Measurements from ENCODE around the gene SORCS2. TPM values are rescaled to one million over a fixed set of nuclear protein-coding genes. Genes with fewer than 3 reads are reported as not detected.

SORCS2 gene
- total and polyA plus RNA-seq, 4 donors: 0.05 to 8.4 (median 1.8) TPM

GRCh38 chr4:7412554-7412912, 220.2 kb downstream of the SORCS2 start:
- ATAC-seq (ENCODE audit: low FRiP score): no peak
- H3K27ac ChIP-seq (ENCODE audit: low read depth in 1 of 2, low read length in 2 of 2): no peak overlapping the region
- WGBS, 2 donors: 79 to 87% methylated on average over 4 of the region's 4 CpGs

GRCh38 chr4:7414046-7414445, 221.7 kb downstream of the SORCS2 start:
- intact Hi-C loops (cut with DNase I): no loop called here
- peaks cover 0 to 4% of the 10 kb centered on the region in 2 donors for H3K4me1 ChIP-seq (ENCODE audit: control insufficient read depth in 1 of 2, insufficient read depth in 2 of 2, low read length in 2 of 2)
- no peak overlapping the region for H3K4me3 ChIP-seq (ENCODE audit: low read length in 2 of 2)
- H3K27ac ChIP-seq (ENCODE audit: low read depth in 1 of 2, low read length in 2 of 2): no peak overlapping the region
- H3K9me3 ChIP-seq (ENCODE audit: control insufficient read depth, low read length): peaks cover 1% of the 10 kb centered on the region
- H3K27me3 ChIP-seq (ENCODE audit: control insufficient read depth in 1 of 2, insufficient read depth in 2 of 2, low read length in 1 of 2): no peaks in the 10 kb centered on the region
- H3K36me3 ChIP-seq (ENCODE audit: control insufficient read depth in 1 of 2, insufficient read depth in 2 of 2, low read length in 1 of 2): no peaks in the 10 kb centered on the region
- 91 to 93% methylated on average over 9 of the region's 9 CpGs for WGBS, 2 donors
- no peak for ATAC-seq (ENCODE audit: low FRiP score)
- peak; percentile 25 to 42 for DNase-seq

More at GRCh38 chr4:7412554-7412912, 220.2 kb downstream of the SORCS2 start:
- Histone ChIP-seq H3K4me1 (ENCODE audit: control insufficient read depth in 1 of 2, insufficient read depth in 2 of 2, low read length in 2 of 2) (peaks cover 0 to 4% of the 10 kb centered on the region in 2 donors), H3K4me3 (ENCODE audit: low read length in 2 of 2) (no peak overlapping the region), H3K9me3 (ENCODE audit: control insufficient read depth, low read length) (peaks cover 1% of the 10 kb centered on the region), H3K36me3 (ENCODE audit: control insufficient read depth in 1 of 2, insufficient read depth in 2 of 2, low read length in 1 of 2) (no peaks in the 10 kb centered on the region), H3K27me3 (ENCODE audit: control insufficient read depth in 1 of 2, insufficient read depth in 2 of 2, low read length in 1 of 2) (no peaks in the 10 kb centered on the region)
- peak; percentile 21 to 42 for DNase-seq
- intact Hi-C loops (cut with DNase I): no loop called here

DNA sequence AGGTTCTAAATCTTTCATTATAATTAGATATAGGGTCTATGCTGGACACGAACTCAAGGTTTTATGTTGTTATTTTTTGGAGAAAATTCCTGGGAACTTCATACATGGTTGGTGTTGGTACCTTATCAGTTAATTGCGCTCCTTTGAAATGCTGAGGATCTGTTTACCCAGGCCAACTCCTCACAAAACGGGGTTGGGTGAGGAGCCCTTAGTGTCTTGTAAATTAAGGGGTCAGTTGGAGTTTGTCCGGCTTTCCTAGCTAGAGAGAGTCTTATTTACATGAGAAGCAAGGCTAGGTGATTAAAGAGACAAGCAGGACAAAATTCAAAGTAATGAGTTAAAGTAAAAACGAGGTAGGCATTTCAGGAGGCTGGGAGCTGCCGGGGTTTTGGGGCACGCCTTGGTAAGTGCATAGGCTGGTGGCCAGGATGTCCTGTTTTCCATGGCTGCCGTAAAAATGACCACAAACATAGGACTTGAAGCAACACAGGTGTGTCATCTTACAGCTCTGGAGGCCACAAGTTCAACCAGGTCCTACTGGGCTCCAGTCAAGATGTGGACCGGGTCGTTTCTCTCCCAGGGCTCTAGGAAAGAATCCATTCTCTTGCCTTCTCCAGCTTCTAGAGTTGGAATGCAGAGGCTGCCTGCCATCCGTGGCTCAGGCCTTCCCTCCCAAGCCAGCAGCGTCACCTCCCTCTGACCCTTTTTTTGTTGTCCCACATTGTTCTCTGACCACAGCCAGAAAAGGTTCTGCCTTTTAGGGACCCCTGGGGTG, 222.6 kb downstream of the SORCS2 start:
- 74 to 77% methylated on average over 12 of the region's 12 CpGs for WGBS, 2 donors
- Histone ChIP-seq H3K36me3 (ENCODE audit: control insufficient read depth in 1 of 2, insufficient read depth in 2 of 2, low read length in 1 of 2) (no peaks in the 10 kb centered on the region), H3K27ac (ENCODE audit: low read depth in 1 of 2, low read length in 2 of 2) (no peak overlapping the region), H3K4me1 (ENCODE audit: control insufficient read depth in 1 of 2, insufficient read depth in 2 of 2, low read length in 2 of 2) (peaks cover 0 to 4% of the 10 kb centered on the region in 2 donors), H3K27me3 (ENCODE audit: control insufficient read depth in 1 of 2, insufficient read depth in 2 of 2, low read length in 1 of 2) (no peaks in the 10 kb centered on the region), H3K4me3 (ENCODE audit: low read length in 2 of 2) (no peak overlapping the region), H3K9me3 (ENCODE audit: control insufficient read depth, low read length) (no peaks in the 10 kb centered on the region)
- intact Hi-C loops (cut with DNase I): no loop called here
- ATAC-seq (ENCODE audit: low FRiP score): no peak
- DNase-seq: peak in 1 of 2 donors; percentile 6

GRCh38 chr4:7415927-7416686, 223.8 kb downstream of the SORCS2 start:
- no peaks in the 10 kb centered on the region for H3K36me3 ChIP-seq (ENCODE audit: control insufficient read depth in 1 of 2, insufficient read depth in 2 of 2, low read length in 1 of 2)
- H3K9me3 ChIP-seq (ENCODE audit: control insufficient read depth, low read length): no peaks in the 10 kb centered on the region
- WGBS, 2 donors: 92 to 93% methylated on average over 16 of the region's 16 CpGs
- no peak overlapping the region for H3K4me3 ChIP-seq (ENCODE audit: low read length in 2 of 2)
- intact Hi-C loops (cut with DNase I): no loop called here
- H3K27ac ChIP-seq (ENCODE audit: low read depth in 1 of 2, low read length in 2 of 2): no peak overlapping the region
- peak; percentile 5 to 52 for DNase-seq
- no peak for ATAC-seq (ENCODE audit: low FRiP score)
- no peaks in the 10 kb centered on the region for H3K4me1 ChIP-seq (ENCODE audit: control insufficient read depth in 1 of 2, insufficient read depth in 2 of 2, low read length in 2 of 2)
- H3K27me3 ChIP-seq (ENCODE audit: control insufficient read depth in 1 of 2, insufficient read depth in 2 of 2, low read length in 1 of 2): no peaks in the 10 kb centered on the region

- intact Hi-C loops (cut with DNase I): no loop called here
- H3K27me3 ChIP-seq (ENCODE audit: control insufficient read depth in 1 of 2, insufficient read depth in 2 of 2, low read length in 1 of 2): no peaks in the 10 kb centered on the region
- H3K4me3 ChIP-seq (ENCODE audit: low read length in 2 of 2): no peak overlapping the region
- H3K9me3 ChIP-seq (ENCODE audit: control insufficient read depth, low read length): no peaks in the 10 kb centered on the region
- DNase-seq: peak in 1 of 2 donors; percentile 20
- WGBS, 2 donors: 90 to 91% methylated on average over 14 of the region's 14 CpGs
- H3K27ac ChIP-seq (ENCODE audit: low read depth in 1 of 2, low read length in 2 of 2): no peak overlapping the region
- H3K4me1 ChIP-seq (ENCODE audit: control insufficient read depth in 1 of 2, insufficient read depth in 2 of 2, low read length in 2 of 2): no peaks in the 10 kb centered on the region
- no peak for ATAC-seq (ENCODE audit: low FRiP score)
- no peaks in the 10 kb centered on the region for H3K36me3 ChIP-seq (ENCODE audit: control insufficient read depth in 1 of 2, insufficient read depth in 2 of 2, low read length in 1 of 2)
Measured at GRCh38 chr4:7416745-7417432, 224.6 kb downstream of the SORCS2 start.

DNA sequence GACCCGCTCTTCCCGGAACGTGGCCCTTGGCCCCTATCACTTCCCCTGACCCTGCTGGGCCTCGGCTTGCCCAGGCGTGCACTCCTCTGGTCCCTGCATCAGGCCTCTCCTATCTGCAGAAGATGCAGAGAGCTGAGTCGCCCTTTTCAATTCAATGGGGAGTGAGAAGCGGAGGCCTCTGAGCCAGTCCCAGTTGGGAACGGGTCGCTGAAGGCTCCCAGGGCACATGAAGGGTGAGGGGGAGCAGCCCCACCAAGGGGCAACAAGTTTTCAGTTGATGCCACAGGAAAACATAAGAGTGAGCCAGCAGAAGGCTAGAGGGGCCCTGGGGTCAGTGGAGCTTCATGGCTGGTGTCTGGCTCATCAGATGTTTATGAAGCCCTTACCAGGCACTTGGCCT, 225.3 kb downstream of the SORCS2 start:
- Histone ChIP-seq H3K27ac (ENCODE audit: low read depth in 1 of 2, low read length in 2 of 2) (no peak overlapping the region), H3K36me3 (ENCODE audit: control insufficient read depth in 1 of 2, insufficient read depth in 2 of 2, low read length in 1 of 2) (no peaks in the 10 kb centered on the region), H3K4me3 (ENCODE audit: low read length in 2 of 2) (no peak overlapping the region), H3K9me3 (ENCODE audit: control insufficient read depth, low read length) (no peaks in the 10 kb centered on the region), H3K27me3 (ENCODE audit: control insufficient read depth in 1 of 2, insufficient read depth in 2 of 2, low read length in 1 of 2) (no peaks in the 10 kb centered on the region), H3K4me1 (ENCODE audit: control insufficient read depth in 1 of 2, insufficient read depth in 2 of 2, low read length in 2 of 2) (no peaks in the 10 kb centered on the region)
- ATAC-seq (ENCODE audit: low FRiP score) (no peak), DNase-seq (peak; percentile 2 to 41)
- intact Hi-C loops (cut with DNase I): no loop called here
- WGBS, 2 donors: 95 to 96% methylated on average over 9 of the region's 9 CpGs

DNA sequence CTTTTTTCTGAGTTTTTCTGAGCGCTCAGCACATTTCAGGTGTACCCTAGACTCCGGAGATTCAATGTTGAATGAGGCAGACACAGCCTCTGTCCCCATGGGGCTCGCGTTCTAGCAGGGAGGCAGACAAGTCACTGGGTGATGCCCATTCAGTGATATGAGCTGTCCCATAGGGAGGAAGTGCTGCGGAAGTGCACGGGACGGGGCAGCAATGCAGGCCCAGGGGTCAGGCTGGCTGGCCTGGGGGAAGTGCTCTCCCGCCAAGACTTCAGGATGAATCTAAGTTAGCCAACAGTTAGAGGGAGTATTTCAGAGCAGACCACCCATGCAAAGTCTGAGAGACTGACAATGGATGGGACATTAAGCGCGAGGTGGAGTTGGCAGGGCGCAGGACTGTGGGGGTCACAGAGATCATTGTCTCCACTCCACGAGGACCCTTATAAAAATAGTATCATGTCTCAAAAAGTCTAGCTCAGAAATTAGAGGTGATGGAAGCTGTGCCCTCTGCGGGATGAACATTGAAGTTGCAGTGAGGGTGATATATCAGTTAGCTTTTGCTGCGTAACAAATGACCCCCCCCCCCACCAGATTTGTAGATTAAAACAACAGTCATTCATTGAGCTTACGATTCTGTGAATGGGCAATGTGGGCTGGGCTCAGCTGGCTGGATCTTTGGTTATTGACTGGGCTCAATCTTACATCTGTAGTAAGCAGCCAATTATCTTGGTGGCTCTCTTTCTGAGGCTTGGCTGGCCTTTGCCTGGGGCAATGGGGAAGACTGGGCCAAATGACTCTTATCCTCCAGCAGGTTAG, 226.0 kb downstream of the SORCS2 start:
- no peaks in the 10 kb centered on the region for H3K36me3 ChIP-seq (ENCODE audit: control insufficient read depth in 1 of 2, insufficient read depth in 2 of 2, low read length in 1 of 2)
- intact Hi-C loops (cut with DNase I): no loop called here
- DNase-seq (peak; percentile 3 to 45), ATAC-seq (ENCODE audit: low FRiP score) (no peak)
- no peaks in the 10 kb centered on the region for H3K4me1 ChIP-seq (ENCODE audit: control insufficient read depth in 1 of 2, insufficient read depth in 2 of 2, low read length in 2 of 2)
- H3K27ac ChIP-seq (ENCODE audit: low read depth in 1 of 2, low read length in 2 of 2): no peak overlapping the region
- no peak overlapping the region for H3K4me3 ChIP-seq (ENCODE audit: low read length in 2 of 2)
- 87 to 90% methylated on average over 15 of the region's 15 CpGs for WGBS, 2 donors
- H3K27me3 ChIP-seq (ENCODE audit: control insufficient read depth in 1 of 2, insufficient read depth in 2 of 2, low read length in 1 of 2): no peaks in the 10 kb centered on the region
- H3K9me3 ChIP-seq (ENCODE audit: control insufficient read depth, low read length): no peaks in the 10 kb centered on the region

- Histone ChIP-seq H3K36me3 (ENCODE audit: control insufficient read depth in 1 of 2, insufficient read depth in 2 of 2, low read length in 1 of 2) (no peaks in the 10 kb centered on the region), H3K9me3 (ENCODE audit: control insufficient read depth, low read length) (no peaks in the 10 kb centered on the region), H3K4me3 (ENCODE audit: low read length in 2 of 2) (no peak overlapping the region), H3K27ac (ENCODE audit: low read depth in 1 of 2, low read length in 2 of 2) (no peak overlapping the region), H3K4me1 (ENCODE audit: control insufficient read depth in 1 of 2, insufficient read depth in 2 of 2, low read length in 2 of 2) (no peaks in the 10 kb centered on the region), H3K27me3 (ENCODE audit: control insufficient read depth in 1 of 2, insufficient read depth in 2 of 2, low read length in 1 of 2) (no peaks in the 10 kb centered on the region)
- ATAC-seq (ENCODE audit: low FRiP score) (no peak), DNase-seq (peak; percentile 16 to 47)
- intact Hi-C loops (cut with DNase I): no loop called here
- 53 to 80% methylated on average over 4 of the region's 4 CpGs for WGBS, 2 donors
Measured at GRCh38 chr4:7419961-7420660, 227.8 kb downstream of the SORCS2 start.

All from aorta (tissue), 5 donors.